Parathyroid adenoma (tissue), 2 donors: ENCODE measurements around the gene RIMKLA.
A peak's percentile ranks its signal among the peaks of the same experiment; 100 is the strongest.

Experiments used
- H2AFZ ChIP-seq: fragments of 300-600 bp; sonication (generic); one replicate; pipeline ENCODE4 v1.7.0; 2017; ENCODE audit warnings: antibody characterized with exemption, mild to moderate bottlenecking
- H3K27ac ChIP-seq: fragments of 300-600 bp; sonication (generic); one replicate; pipeline ENCODE4 v1.7.0; 2017
- H3K27me3 ChIP-seq: fragments of 300-600 bp; sonication (generic); one replicate; pipeline ENCODE4 v1.7.0; 2017; ENCODE audit warnings: low read length; ENCODE audit not compliant: control insufficient read depth, insufficient read depth
- H3K36me3 ChIP-seq: fragments of 300-600 bp; sonication (generic); one replicate; pipeline ENCODE4 v1.7.0; 2017; ENCODE audit warnings: low read length; ENCODE audit not compliant: control insufficient read depth, insufficient read depth
- H3K4me1 ChIP-seq: fragments of 300-600 bp; sonication (generic); one replicate; pipeline ENCODE4 v1.7.0; 2017; ENCODE audit warnings: control low read depth
- H3K4me2 ChIP-seq: fragments of 300-600 bp; sonication (generic); one replicate; pipeline ENCODE4 v1.7.0; 2017; ENCODE audit warnings: low read length
- H3K4me3 ChIP-seq: fragments of 300-600 bp; sonication (generic); one replicate; pipeline ENCODE4 v1.7.0; 2017; ENCODE audit warnings: low read depth, low read length
- H3K79me2 ChIP-seq: fragments of 300-600 bp; sonication (generic); one replicate; pipeline ENCODE4 v1.7.0; 2017; ENCODE audit warnings: control low read depth
- H3K9ac ChIP-seq: fragments of 300-600 bp; sonication (generic); one replicate; pipeline ENCODE4 v1.7.0; 2017; ENCODE audit warnings: mild to moderate bottlenecking
- H3K9me3 ChIP-seq: fragments of 300-600 bp; sonication (generic); one replicate; pipeline ENCODE4 v1.7.0; 2017; ENCODE audit warnings: low read length; ENCODE audit not compliant: control insufficient read depth
- CTCF ChIP-seq: fragments of 300-600 bp; sonication (generic); IDR thresholded peaks from one replicate; pipeline ENCODE4 v1.7.0; 2017; ENCODE audit warnings: antibody characterized with exemption, mild to moderate bottlenecking
- donor health status: primary hyperparathyroidism.

Gene RIMKLA

GRCh38 chr1:42380586-42381279 is at the start of gene RIMKLA:
Gene RIMKLA, plus strand, starts transcription at chr1:42380792. Its CDS starts 143 bp downstream, at chr1:42380935.
- no peak within 1 kb of the TSS for H3K9ac ChIP-seq
- no peaks in the 10 kb centered on the region for H3K9me3 ChIP-seq
- H3K27ac ChIP-seq, result no peak within 1 kb of the TSS
- H3K4me2 ChIP-seq, result peak within 1 kb of the TSS; percentile 80
- peak within 1 kb of the TSS; percentile 56 for H3K4me3 ChIP-seq
- peak within 1 kb of the TSS; percentile 91 for H2AFZ ChIP-seq
- H3K79me2 ChIP-seq, result no peaks in the 10 kb centered on the region
- no peaks in the 10 kb centered on the region for H3K27me3 ChIP-seq
- no peak for TF ChIP-seq CTCF
- H3K36me3 ChIP-seq, result no peaks in the 10 kb centered on the region
- H3K4me1 ChIP-seq, result peaks cover 2% of the 10 kb centered on the region

GRCh38 chr1:42332877-42333276 is 47.7 kb upstream of the RIMKLA start:
- Histone ChIP-seq H3K27me3 (no peaks in the 10 kb centered on the region), H3K4me2 (no peak overlapping the region), H3K9ac (no peak overlapping the region), H3K27ac (no peak overlapping the region), H3K79me2 (peaks cover 36% of the 10 kb centered on the region), H3K4me1 (peaks cover 4% of the 10 kb centered on the region), H3K36me3 (no peaks in the 10 kb centered on the region), H2AFZ (no peak overlapping the region), H3K9me3 (no peaks in the 10 kb centered on the region), H3K4me3 (no peak overlapping the region)
- TF ChIP-seq CTCF, result no peak

- Histone ChIP-seq H2AFZ (no peak overlapping the region), H3K27ac (no peak overlapping the region), H3K9me3 (no peaks in the 10 kb centered on the region), H3K4me3 (peak overlapping the region; percentile 77), H3K79me2 (peaks cover 32% of the 10 kb centered on the region), H3K4me2 (peak overlapping the region; percentile 80), H3K9ac (no peak overlapping the region), H3K27me3 (no peaks in the 10 kb centered on the region), H3K4me1 (peaks cover 4% of the 10 kb centered on the region), H3K36me3 (no peaks in the 10 kb centered on the region)
- TF ChIP-seq CTCF, result no peak
These were observed 46.8 kb upstream of the RIMKLA start for GRCh38 chr1:42333662-42334239.

GRCh38 chr1:42334240-42335049 is 46.1 kb upstream of the RIMKLA start:
- peak overlapping the region; percentile 77 for H3K4me3 ChIP-seq
- peak overlapping the region; percentile 80 for H3K4me2 ChIP-seq
- H2AFZ ChIP-seq, result peak overlapping the region; percentile 80
- H3K9ac ChIP-seq, result peak overlapping the region; percentile 53
- no peak for TF ChIP-seq CTCF
- no peaks in the 10 kb centered on the region for H3K27me3 ChIP-seq
- no peaks in the 10 kb centered on the region for H3K9me3 ChIP-seq
- peaks cover 4% of the 10 kb centered on the region for H3K4me1 ChIP-seq
- H3K27ac ChIP-seq, result peak overlapping the region; percentile 81
- H3K79me2 ChIP-seq, result peaks cover 25% of the 10 kb centered on the region
- H3K36me3 ChIP-seq, result no peaks in the 10 kb centered on the region
